ENCODE data around the gene TALDO1. TPM values are rescaled to one million over a fixed set of nuclear protein-coding genes. Genes with fewer than 3 reads are reported as not detected.

Gene TALDO1
- total and polyA plus RNA-seq, 2 of the 8 experiments (the other 6 are each of a cell fraction or from before 2014, with no cell fraction given), result 265 to 308 TPM

GRCh38 chr11:749731-750130, 2.5 kb downstream of the TALDO1 start:
- no peak overlapping the region for H2BK15ac ChIP-seq (ENCODE audit: low read length)
- peaks cover 32 to 68% of the 10 kb centered on the region in 2 experiments for H3K79me2 ChIP-seq (ENCODE audit: control insufficient read depth in 1 of 2, insufficient read depth in 2 of 2, low read length in 2 of 2)
- 100% methylated on average over 2 of the region's 2 CpGs; no CpG with 5 or more reads in 1 of the 2 experiments for WGBS, 2 experiments (ENCODE audit: extremely low coverage in 1 of 2, insufficient coverage in 1 of 2, insufficient read length in 1 of 2, insufficient replicate concordance in 2 of 2, low coverage in 1 of 2, low lambda C conversion rate in 2 of 2, missing lambda C conversion rate in 1 of 2)
- peaks cover 0 to 4% (median 0%) of the 10 kb centered on the region in 4 experiments; a peak in 3 of 8 replicates for H3K36me3 ChIP-seq (ENCODE audit: control insufficient read depth in 2 of 4, insufficient read depth in 4 of 4, low read length in 3 of 4)
- H3K4me1 ChIP-seq (replicated peaks in 1 of 4; ENCODE audit: control insufficient read depth in 3 of 4, insufficient read depth in 4 of 4, low read length in 3 of 4), result peaks cover 0 to 12% (median 4%) of the 10 kb centered on the region in 4 experiments; a peak in 5 of 7 replicates
- no peak overlapping the region for H2AFZ ChIP-seq (ENCODE audit: low read length)
- H2BK120ac ChIP-seq (replicated peaks; ENCODE audit: low read depth, low read length), result no peak overlapping the region
- no peak overlapping the region; a peak in 1 of 7 replicates for H3K9ac ChIP-seq (replicated peaks in 1 of 4; ENCODE audit: extremely low read depth in 1 of 4, low read depth in 3 of 4, low read length in 3 of 4)
- no peak for DNase-seq (ENCODE audit: low read depth in 1 of 2, low spot score in 2 of 2)
- H2BK12ac ChIP-seq (ENCODE audit: low read depth, low read length), result no peak overlapping the region
- H3K56ac ChIP-seq (replicated peaks; ENCODE audit: insufficient read length, low read depth, low read length), result no peak overlapping the region
- no peak overlapping the region for H3K14ac ChIP-seq (ENCODE audit: insufficient read length)
- H4K20me1 ChIP-seq (replicated peaks in 1 of 2; ENCODE audit: control insufficient read depth in 1 of 2, insufficient read depth in 2 of 2, low read length in 2 of 2), result peaks cover 12 to 19% of the 10 kb centered on the region in 2 experiments
- H3K9me3 ChIP-seq (ENCODE audit: insufficient read depth in 2 of 2, low read depth in 1 of 2, low read length in 1 of 2), result no peaks in the 10 kb centered on the region
- no peak overlapping the region for H2BK5ac ChIP-seq (ENCODE audit: low read depth, low read length)
- H4K5ac ChIP-seq (ENCODE audit: insufficient read length, low read depth, low read length), result no peak overlapping the region
- no peak overlapping the region for H3K4me3 ChIP-seq (ENCODE audit: extremely low read depth in 1 of 4, insufficient read depth in 2 of 4, low read depth in 3 of 4, low read length in 4 of 4)
- peaks cover 8% of the 10 kb centered on the region for H3K79me1 ChIP-seq (ENCODE audit: low read depth, low read length)
- no peak overlapping the region for H2AK5ac ChIP-seq (ENCODE audit: low read depth, low read length)
- H3K27me3 ChIP-seq (replicated peaks in 1 of 4; ENCODE audit: control insufficient read depth in 3 of 4, extremely low read depth in 1 of 4, insufficient read depth in 3 of 4, low read length in 3 of 4), result no peaks in the 10 kb centered on the region
- no peak overlapping the region for H3K18ac ChIP-seq (ENCODE audit: extremely low read depth, low read length)
- peak overlapping the region in 1 of 2 experiments; percentile 88; a peak in 1 of 4 replicates for H3K4me2 ChIP-seq (ENCODE audit: insufficient read depth in 1 of 2, low read depth in 2 of 2, low read length in 2 of 2)
- no peak overlapping the region for H3K27ac ChIP-seq (ENCODE audit: low read depth, low read length)
- no peak overlapping the region for H3K23ac ChIP-seq (ENCODE audit: insufficient read length)
- TF ChIP-seq SUZ12 (IDR thresholded peaks at IDR 0.05; ENCODE audit: low read length), result no peak
- TF ChIP-seq SAP30 (IDR thresholded peaks at IDR 0.05; ENCODE audit: insufficient read depth, insufficient replicate concordance, low read length), result no peak
- TF ChIP-seq EP300 (IDR thresholded peaks at IDR 0.05; ENCODE audit: borderline replicate concordance in 1 of 2, low read depth in 2 of 2, low read length in 2 of 2), result no peak
- no peak for TF ChIP-seq ASH2L (IDR thresholded peaks at IDR 0.05; ENCODE audit: low read length)
- no peak for TF ChIP-seq CBX5 (IDR thresholded peaks at IDR 0.05; ENCODE audit: low read depth, low read length)
- TF ChIP-seq MAX (IDR thresholded peaks at IDR 0.05), result no peak
- TF ChIP-seq POLR2AphosphoS5 (IDR thresholded peaks at IDR 0.05; ENCODE audit: low read depth, low read length), result peak; percentile 43; the same call in 1 of the 2 replicates
- no peak for TF ChIP-seq SIN3A (conservative IDR thresholded peaks at IDR 0.05 in 1 of 2, IDR thresholded peaks at IDR 0.05 in 1 of 2; ENCODE audit: low read depth in 1 of 2, low read length in 2 of 2)
- H4K8ac ChIP-seq (ENCODE audit: extremely low read depth, insufficient read depth, low read length), result peak overlapping the region; percentile 28; the same call in 1 of the 2 replicates
- H4K91ac ChIP-seq (replicated peaks; ENCODE audit: insufficient read length, low read length), result no peak overlapping the region
- H2BK20ac ChIP-seq (ENCODE audit: low read length), result no peak overlapping the region
- peaks cover 5% of the 10 kb centered on the region; the same call in 1 of the 2 replicates for H3K23me2 ChIP-seq (ENCODE audit: low read depth, low read length)
- no peak for FAIRE-seq
- POLR2A ChIA-PET (ENCODE audit: partially characterized antibody), result interaction anchor here (0.7 to 35.3 kb wide), 8 partner anchors 3 to 56 kb away, joined by 3 to 636 read pairs (median 8); partner anchors contain the start of genes GATD1, PIDD1 and TALDO1
- no peak overlapping the region for H3K4ac ChIP-seq (replicated peaks; ENCODE audit: insufficient read length, low read depth, low read length)
- CTCF ChIA-PET (ENCODE audit: partially characterized antibody), result interaction anchor here (9.2 to 26.9 kb wide), 2 partner anchors 10 to 23 kb away, joined by 105 to 395 read pairs; no protein-coding TSS in a partner anchor

All from H1 (cell line).